ENCODE results near the gene TOMM20. TPM values are rescaled to one million over a fixed set of nuclear protein-coding genes. Genes with fewer than 3 reads are reported as not detected.

TOMM20 gene
- total and polyA plus RNA-seq, 9 of the 15 experiments (the other 6 are each of a cell fraction or from before 2014, with no cell fraction given), result 70.6 to 334 (median 159) TPM

DNA sequence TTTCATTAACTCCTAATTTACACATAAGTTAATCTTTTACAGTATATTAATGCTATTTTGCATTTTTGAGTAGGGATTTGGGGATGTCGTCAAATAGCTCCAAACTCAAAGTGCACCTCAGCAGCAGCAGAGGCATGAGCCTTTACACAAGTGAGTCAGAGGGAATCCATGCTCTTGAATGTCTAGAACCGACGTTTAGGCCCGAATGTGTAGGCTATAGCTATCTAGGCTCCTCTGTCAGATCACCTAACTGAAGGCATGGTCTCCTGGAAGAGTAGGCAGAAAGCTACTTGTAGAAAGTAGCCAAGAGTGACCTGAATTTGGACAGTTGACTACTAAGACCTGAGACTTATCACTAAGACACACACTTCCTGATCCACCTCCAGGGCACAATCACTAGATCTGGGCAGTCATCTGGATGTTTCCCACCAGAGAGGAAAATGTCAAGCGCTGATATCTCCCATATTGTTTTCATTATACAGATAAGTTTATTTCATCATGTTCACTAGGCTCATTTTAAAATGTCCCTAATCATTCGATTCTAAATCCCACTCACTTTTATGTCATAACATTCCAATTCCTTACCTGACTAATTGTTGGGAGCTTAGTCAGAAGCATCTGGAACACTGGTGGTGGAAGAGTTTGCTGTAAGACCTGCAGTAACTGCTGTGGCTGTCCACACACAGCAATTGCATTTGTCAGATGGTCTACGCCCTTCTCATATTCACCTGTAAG lies 15.3 kb downstream of the TOMM20 start (continued):
- TF ChIP-seq, protein P1, sequence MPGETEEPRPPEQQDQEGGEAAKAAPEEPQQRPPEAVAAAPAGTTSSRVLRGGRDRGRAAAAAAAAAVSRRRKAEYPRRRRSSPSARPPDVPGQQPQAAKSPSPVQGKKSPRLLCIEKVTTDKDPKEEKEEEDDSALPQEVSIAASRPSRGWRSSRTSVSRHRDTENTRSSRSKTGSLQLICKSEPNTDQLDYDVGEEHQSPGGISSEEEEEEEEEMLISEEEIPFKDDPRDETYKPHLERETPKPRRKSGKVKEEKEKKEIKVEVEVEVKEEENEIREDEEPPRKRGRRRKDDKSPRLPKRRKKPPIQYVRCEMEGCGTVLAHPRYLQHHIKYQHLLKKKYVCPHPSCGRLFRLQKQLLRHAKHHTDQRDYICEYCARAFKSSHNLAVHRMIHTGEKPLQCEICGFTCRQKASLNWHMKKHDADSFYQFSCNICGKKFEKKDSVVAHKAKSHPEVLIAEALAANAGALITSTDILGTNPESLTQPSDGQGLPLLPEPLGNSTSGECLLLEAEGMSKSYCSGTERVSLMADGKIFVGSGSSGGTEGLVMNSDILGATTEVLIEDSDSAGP (CRISPR knock-in tag; IDR thresholded peaks at IDR 0.05), result no peak
- TF ChIP-seq ARNT (IDR thresholded peaks at IDR 0.05), result peak in 1 of 2 experiments; percentile 50; a peak in 1 of 4 replicates
- TF ChIP-seq ZNF830 (CRISPR knock-in tag; IDR thresholded peaks at IDR 0.05), result no peak
- no peak for TF ChIP-seq GATAD2A (IDR thresholded peaks at IDR 0.05)
- no peak for TF ChIP-seq ARID2 (IDR thresholded peaks at IDR 0.05)
- TF ChIP-seq, protein P2, sequence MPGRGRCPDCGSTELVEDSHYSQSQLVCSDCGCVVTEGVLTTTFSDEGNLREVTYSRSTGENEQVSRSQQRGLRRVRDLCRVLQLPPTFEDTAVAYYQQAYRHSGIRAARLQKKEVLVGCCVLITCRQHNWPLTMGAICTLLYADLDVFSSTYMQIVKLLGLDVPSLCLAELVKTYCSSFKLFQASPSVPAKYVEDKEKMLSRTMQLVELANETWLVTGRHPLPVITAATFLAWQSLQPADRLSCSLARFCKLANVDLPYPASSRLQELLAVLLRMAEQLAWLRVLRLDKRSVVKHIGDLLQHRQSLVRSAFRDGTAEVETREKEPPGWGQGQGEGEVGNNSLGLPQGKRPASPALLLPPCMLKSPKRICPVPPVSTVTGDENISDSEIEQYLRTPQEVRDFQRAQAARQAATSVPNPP (IDR thresholded peaks at IDR 0.05; ENCODE audit: borderline replicate concordance, insufficient read depth, insufficient read length), result no peak
- no peak for TF ChIP-seq ELF2 (CRISPR knock-in tag; IDR thresholded peaks at IDR 0.05)
- no peak for TF ChIP-seq ZNF444 (CRISPR knock-in tag; IDR thresholded peaks at IDR 0.05)
- TF ChIP-seq L3MBTL2 (IDR thresholded peaks at IDR 0.05), result peak; percentile 36; the same call in 1 of the 2 replicates
- TF ChIP-seq SLC30A9 (CRISPR knock-in tag; IDR thresholded peaks at IDR 0.05), result no peak
- TF ChIP-seq, protein P3, sequence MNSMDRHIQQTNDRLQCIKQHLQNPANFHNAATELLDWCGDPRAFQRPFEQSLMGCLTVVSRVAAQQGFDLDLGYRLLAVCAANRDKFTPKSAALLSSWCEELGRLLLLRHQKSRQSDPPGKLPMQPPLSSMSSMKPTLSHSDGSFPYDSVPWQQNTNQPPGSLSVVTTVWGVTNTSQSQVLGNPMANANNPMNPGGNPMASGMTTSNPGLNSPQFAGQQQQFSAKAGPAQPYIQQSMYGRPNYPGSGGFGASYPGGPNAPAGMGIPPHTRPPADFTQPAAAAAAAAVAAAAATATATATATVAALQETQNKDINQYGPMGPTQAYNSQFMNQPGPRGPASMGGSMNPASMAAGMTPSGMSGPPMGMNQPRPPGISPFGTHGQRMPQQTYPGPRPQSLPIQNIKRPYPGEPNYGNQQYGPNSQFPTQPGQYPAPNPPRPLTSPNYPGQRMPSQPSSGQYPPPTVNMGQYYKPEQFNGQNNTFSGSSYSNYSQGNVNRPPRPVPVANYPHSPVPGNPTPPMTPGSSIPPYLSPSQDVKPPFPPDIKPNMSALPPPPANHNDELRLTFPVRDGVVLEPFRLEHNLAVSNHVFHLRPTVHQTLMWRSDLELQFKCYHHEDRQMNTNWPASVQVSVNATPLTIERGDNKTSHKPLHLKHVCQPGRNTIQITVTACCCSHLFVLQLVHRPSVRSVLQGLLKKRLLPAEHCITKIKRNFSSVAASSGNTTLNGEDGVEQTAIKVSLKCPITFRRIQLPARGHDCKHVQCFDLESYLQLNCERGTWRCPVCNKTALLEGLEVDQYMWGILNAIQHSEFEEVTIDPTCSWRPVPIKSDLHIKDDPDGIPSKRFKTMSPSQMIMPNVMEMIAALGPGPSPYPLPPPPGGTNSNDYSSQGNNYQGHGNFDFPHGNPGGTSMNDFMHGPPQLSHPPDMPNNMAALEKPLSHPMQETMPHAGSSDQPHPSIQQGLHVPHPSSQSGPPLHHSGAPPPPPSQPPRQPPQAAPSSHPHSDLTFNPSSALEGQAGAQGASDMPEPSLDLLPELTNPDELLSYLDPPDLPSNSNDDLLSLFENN (IDR thresholded peaks at IDR 0.05; ENCODE audit: low read depth in 2 of 2, low read length in 2 of 2), result peak in 1 of 2 experiments; percentile 73; a peak in 2 of 4 replicates
- TF ChIP-seq, protein P4, sequence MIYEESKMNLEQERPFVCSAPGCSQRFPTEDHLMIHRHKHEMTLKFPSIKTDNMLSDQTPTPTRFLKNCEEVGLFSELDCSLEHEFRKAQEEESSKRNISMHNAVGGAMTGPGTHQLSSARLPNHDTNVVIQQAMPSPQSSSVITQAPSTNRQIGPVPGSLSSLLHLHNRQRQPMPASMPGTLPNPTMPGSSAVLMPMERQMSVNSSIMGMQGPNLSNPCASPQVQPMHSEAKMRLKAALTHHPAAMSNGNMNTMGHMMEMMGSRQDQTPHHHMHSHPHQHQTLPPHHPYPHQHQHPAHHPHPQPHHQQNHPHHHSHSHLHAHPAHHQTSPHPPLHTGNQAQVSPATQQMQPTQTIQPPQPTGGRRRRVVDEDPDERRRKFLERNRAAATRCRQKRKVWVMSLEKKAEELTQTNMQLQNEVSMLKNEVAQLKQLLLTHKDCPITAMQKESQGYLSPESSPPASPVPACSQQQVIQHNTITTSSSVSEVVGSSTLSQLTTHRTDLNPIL (CRISPR knock-in tag; IDR thresholded peaks at IDR 0.05), result no peak
- TF ChIP-seq MEF2A (IDR thresholded peaks at IDR 0.05; ENCODE audit: control insufficient read depth, low read depth, low read length), result no peak
- TF ChIP-seq ZNF707 (CRISPR knock-in tag; conservative IDR thresholded peaks at IDR 0.05), result no peak
- no peak for TF ChIP-seq KDM4B (IDR thresholded peaks at IDR 0.05; ENCODE audit: borderline replicate concordance in 2 of 2, low read depth in 1 of 2)
- no peak for TF ChIP-seq ZNF324 (CRISPR knock-in tag; IDR thresholded peaks at IDR 0.05)
- TF ChIP-seq CBFB (CRISPR knock-in tag; IDR thresholded peaks at IDR 0.05), result no peak
- TF ChIP-seq ESRRB (CRISPR knock-in tag; IDR thresholded peaks at IDR 0.05; ENCODE audit: borderline replicate concordance), result no peak
- no peak for TF ChIP-seq DDX20 (tag; IDR thresholded peaks at IDR 0.05; ENCODE audit: low read depth)
- TF ChIP-seq BACH1 (tag; IDR thresholded peaks at IDR 0.05), result no peak
- TF ChIP-seq ESRRA (IDR thresholded peaks at IDR 0.05; ENCODE audit: borderline replicate concordance, low read depth), result no peak
